Brain microvascular endothelial cell (primary cell): ENCODE measurements around the gene PKP4.

Experiments
- DNase-seq: peaks from one replicate; pipeline ENCODE4 v3.0.0-alpha.2; 2020
- H3K27ac ChIP-seq: fragments of 250-450 bp; sonication (Bioruptor Pico); 2 replicates; pipeline ENCODE4 v1.5.1; 2020; ENCODE audit warnings: mild to moderate bottlenecking, moderate library complexity
- H3K27me3 ChIP-seq: fragments of 250-450 bp; sonication (Bioruptor Pico); replicated peaks from 2 replicates; pipeline ENCODE4 v1.5.1; 2020; ENCODE audit warnings: mild to moderate bottlenecking
- H3K36me3 ChIP-seq: fragments of 250-450 bp; sonication (Bioruptor Pico); replicated peaks from 2 replicates; pipeline ENCODE4 v1.5.1; 2020; ENCODE audit warnings: mild to moderate bottlenecking
- H3K4me3 ChIP-seq: 2 replicates; pipeline ENCODE4 v1.5.1; 2011; ENCODE audit warnings: low read depth, mild to moderate bottlenecking, control low read depth, low read length, moderate library complexity
- in situ Hi-C: cut with HindIII; loops from 2 replicates; pipeline ENCODE4 v1.10.0; 2017; ENCODE audit warnings: low sequenced_read_pairs, low pct_ligation_motif_present
- TF ChIP-seq, protein P1 (sequence below): IDR thresholded peaks from 2 replicates; pipeline ENCODE4 v1.5.1; 2011; ENCODE audit warnings: low read depth, mild to moderate bottlenecking, moderate library complexity, low read length, control low read depth, inconsistent platforms; ENCODE audit errors: missing control alignments

The PKP4 gene

DNA sequence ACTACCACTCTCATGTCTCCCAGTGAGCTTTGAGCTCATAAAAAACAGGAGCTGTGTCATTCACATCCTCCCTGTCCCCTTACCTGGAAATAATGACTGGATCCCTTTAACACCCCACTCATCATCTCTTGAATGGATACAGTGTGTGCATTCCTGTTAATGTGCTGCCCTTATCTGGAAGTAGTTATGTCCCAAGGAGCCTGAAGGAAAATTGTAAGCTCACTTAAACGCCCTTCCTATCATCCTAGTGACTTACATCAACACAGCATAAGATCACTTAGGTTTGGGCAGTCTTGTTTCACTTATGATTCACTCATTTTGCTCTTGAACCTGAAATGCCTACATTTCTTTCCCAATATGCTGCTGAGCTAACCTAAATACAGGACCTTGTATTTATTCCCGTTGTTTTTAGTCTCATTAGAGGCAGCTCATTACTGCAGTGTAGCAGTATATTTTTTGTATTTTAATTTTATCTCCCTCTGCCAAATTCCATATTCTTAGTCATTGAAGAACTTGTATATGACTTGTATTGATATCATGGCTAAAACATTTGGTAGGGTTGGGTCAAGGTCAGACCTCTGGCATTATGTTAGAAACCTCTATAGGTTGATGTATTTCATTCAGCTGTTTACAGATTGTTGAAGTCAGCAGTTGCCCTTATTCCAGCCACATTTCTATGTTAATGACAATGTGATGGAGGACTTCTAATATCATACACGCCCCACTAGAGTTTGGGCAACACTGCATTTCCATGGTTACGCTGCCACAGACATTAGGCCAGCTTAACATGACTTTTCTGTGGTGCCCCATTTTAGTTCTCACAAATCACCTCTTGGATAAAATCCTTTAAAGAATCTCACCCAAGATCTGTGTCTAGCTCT, 72.9 kb downstream of the PKP4 start:
- TF ChIP-seq, protein P1, sequence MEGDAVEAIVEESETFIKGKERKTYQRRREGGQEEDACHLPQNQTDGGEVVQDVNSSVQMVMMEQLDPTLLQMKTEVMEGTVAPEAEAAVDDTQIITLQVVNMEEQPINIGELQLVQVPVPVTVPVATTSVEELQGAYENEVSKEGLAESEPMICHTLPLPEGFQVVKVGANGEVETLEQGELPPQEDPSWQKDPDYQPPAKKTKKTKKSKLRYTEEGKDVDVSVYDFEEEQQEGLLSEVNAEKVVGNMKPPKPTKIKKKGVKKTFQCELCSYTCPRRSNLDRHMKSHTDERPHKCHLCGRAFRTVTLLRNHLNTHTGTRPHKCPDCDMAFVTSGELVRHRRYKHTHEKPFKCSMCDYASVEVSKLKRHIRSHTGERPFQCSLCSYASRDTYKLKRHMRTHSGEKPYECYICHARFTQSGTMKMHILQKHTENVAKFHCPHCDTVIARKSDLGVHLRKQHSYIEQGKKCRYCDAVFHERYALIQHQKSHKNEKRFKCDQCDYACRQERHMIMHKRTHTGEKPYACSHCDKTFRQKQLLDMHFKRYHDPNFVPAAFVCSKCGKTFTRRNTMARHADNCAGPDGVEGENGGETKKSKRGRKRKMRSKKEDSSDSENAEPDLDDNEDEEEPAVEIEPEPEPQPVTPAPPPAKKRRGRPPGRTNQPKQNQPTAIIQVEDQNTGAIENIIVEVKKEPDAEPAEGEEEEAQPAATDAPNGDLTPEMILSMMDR, result no peak
- Histone ChIP-seq H3K27ac (no peak overlapping the region), H3K27me3 (no peaks in the 10 kb centered on the region), H3K36me3 (no peaks in the 10 kb centered on the region), H3K4me3 (no peak overlapping the region)
- peak; percentile 33 for DNase-seq
- in situ Hi-C loops, result no loop called here

DNA sequence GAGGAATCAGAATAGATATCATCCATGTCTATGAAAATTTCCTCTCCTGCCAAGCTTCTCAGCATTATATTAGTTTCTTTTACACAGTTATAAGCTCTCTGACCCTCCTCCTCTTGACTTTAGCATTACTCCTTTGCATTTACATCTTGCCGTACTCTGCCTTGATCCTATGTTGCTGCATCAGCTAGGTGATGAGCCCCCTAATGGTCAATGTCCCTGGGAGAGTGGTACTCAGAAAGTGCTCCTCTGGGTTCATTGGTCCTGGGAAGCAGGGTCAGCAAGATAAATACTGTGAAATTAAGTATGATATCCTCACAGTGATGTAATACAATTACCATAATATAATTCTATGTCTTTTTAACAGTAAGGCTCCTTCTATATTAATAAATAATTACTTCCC, 74.1 kb downstream of the PKP4 start:
- Histone ChIP-seq H3K27me3 (no peaks in the 10 kb centered on the region), H3K27ac (no peak overlapping the region), H3K4me3 (no peak overlapping the region), H3K36me3 (no peaks in the 10 kb centered on the region)
- DNase-seq, result no peak
- TF ChIP-seq, protein P1, result no peak
- in situ Hi-C loops, result no loop called here

DNA sequence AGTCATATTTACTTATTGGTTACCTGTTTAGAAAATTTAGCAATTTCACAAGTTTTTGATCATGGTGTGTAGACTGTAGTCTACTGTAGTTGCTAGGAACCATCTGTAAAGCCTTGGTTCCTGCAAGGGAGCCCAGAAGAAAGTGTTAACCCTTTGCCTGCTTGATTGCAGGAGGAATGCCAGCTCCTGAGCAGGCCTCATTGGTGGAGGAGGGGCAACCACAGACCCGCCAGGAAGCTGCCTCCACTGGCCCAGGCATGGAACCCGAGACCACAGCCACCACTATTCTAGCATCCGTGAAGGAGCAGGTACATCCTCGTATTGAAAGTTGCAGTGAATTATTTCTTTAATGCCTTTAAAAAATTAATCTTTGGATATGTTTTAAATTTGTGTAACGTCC, 76.3 kb downstream of the PKP4 start:
- Histone ChIP-seq H3K27ac (no peak overlapping the region), H3K27me3 (no peaks in the 10 kb centered on the region), H3K4me3 (no peak overlapping the region), H3K36me3 (no peaks in the 10 kb centered on the region)
- TF ChIP-seq, protein P1, result no peak
- no peak for DNase-seq
- in situ Hi-C loops, result no loop called here

DNA sequence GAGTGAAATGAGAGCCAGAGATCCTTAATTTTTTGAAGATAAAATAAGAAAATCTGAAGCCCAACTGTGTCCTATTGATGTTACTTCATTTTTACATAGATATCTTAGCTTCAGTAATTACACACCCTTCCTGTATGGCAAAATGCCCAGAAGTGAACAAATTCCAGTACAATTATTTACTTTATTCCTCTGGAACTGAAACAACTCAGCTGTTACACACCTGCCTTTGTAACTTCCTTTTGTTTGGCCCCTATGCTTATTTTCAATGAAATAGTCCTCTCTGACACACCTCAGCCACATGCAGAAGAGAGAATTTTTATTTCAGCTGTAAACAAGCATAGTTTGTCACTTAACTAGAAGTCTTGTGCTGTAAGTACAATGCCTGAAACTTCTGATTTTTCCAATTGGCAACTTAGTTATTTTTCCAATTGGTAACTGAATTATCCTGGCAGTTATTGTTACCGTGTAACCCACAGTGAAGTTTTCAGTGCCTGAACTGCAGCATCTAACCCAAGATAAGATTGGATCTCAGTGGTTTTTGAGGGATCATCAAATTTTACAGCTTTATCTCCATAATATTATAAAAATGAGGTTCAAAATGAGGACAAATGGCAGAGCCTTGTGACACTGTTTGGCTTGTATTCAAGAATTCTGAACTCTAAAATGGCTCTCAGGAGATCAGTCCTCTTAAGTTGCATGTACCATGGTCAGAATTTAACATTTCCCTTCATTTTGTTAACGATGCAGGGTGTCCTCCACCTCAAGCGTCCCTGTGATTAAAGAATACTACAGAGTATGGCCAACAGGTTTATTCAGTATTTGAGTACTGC, 82.6 kb downstream of the PKP4 start:
- in situ Hi-C loops, result no loop called here
- Histone ChIP-seq H3K27ac (no peak overlapping the region), H3K27me3 (no peaks in the 10 kb centered on the region), H3K4me3 (no peak overlapping the region), H3K36me3 (peaks cover 4% of the 10 kb centered on the region)
- TF ChIP-seq, protein P1, result no peak
- peak; percentile 57 for DNase-seq

DNA sequence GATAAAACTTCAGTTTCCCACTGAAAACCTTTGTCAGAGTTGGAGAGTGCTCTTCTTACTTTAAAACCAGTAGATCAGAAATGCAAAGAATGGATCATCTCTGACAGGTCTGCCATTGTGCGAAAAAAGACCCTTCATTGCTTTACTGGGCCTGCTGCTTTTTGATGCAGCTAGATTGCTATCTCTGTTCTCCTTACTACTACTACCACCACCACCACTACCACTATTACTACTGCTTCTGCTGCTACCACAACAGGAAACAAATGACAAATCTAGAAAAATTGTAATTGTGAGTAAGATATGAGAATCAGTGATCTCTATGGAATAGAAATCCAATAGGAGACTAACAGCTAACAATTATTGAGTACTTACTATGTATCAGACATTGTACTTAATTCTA, 85.8 kb downstream of the PKP4 start:
- in situ Hi-C loops, result no loop called here
- no peak overlapping the region for H3K4me3 ChIP-seq
- TF ChIP-seq, protein P1, result no peak

More for the DNA sequence above, 85.8 kb downstream of the PKP4 start:
- no peak for DNase-seq
- Histone ChIP-seq H3K27me3 (no peaks in the 10 kb centered on the region), H3K27ac (no peak overlapping the region), H3K36me3 (peaks cover 4% of the 10 kb centered on the region)
